Ovary (tissue), 3 donors: ENCODE results near the gene PEX7.

ENCODE experiments used
- CTCF ChIP-seq, 3 donors: fragments of 450-650 bp in 2 of 3; fragments of 200-600 bp in 1 of 3; IDR thresholded peaks; one replicate each; pipeline versions ENCODE4 v1.5.1 to v1.8.0; 2016 to 2022; ENCODE audit warnings: antibody characterized with exemption in 3 of 3, mild to moderate bottlenecking in 1 of 3
- POLR2A ChIP-seq: fragments of 450-650 bp; IDR thresholded peaks from one replicate; pipeline ENCODE4 v1.6.1; 2017; ENCODE audit warnings: antibody characterized with exemption, mild to moderate bottlenecking, moderate library complexity
- donor health status: DM: no; HTN: no; CAD: no.

- TF ChIP-seq CTCF (IDR thresholded peaks at IDR 0.05) (no peak), POLR2A (no peak)
Measured at GRCh38 chr6:136786658-136787057, 35.7 kb upstream of the PEX7 start.
